Endothelial cell of umbilical vein (primary cell): ENCODE results near the gene LMF1. TPM values are rescaled to one million over a fixed set of nuclear protein-coding genes. Genes with fewer than 3 reads are reported as not detected.

Experiments
- BruUV-seq: library from RNA; stranded (reverse); fragments of 400-500 nt; replicated peaks from 2 replicates; lab custom pipeline; 2021; lab: Mats Ljungman, UMichigan
- CTCF ChIA-PET: fragments of 300-600, 350-600 bp; sonication (Branson Sonifier 250); formaldehyde crosslinking; loops from one replicate; lab custom pipeline; 2021; ENCODE audit warnings: antibody characterized with exemption, inconsistent platforms; lab: Charles Lee
- POLR2A ChIA-PET: fragments of 300-600, 350-600 bp; sonication (Branson Sonifier 250); formaldehyde crosslinking; loops from one replicate; lab custom pipeline; 2021; ENCODE audit warnings: antibody characterized with exemption, inconsistent platforms; lab: Charles Lee
- DNase-seq: peaks from one replicate; pipeline ENCODE4 v3.0.0-alpha.2; 2011; ENCODE audit warnings: low read depth, low spot score
- FAIRE-seq: peaks from 2 replicates; lab custom pipeline; 2011; peaks lifted over from hg19 to GRCh38; lab: Jason Lieb, UNC
- H2AFZ ChIP-seq: 2 replicates; pipeline ENCODE4 v1.6.0; 2012; ENCODE audit warnings: low read depth, low read length, control low read depth, inconsistent platforms
- H3K27ac ChIP-seq: 2 replicates; pipeline ENCODE4 v1.5.1; 2011; ENCODE audit warnings: low read depth, mild to moderate bottlenecking, control low read depth, low read length, moderate library complexity; ENCODE audit not compliant: insufficient read depth
- H3K27me3 ChIP-seq, 2 experiments: 2 replicates each; pipeline versions ENCODE4 v1.6.0 to v1.6.1; 2011; ENCODE audit warnings: low read length in 2 of 2, mixed read lengths in 1 of 2; ENCODE audit not compliant: control insufficient read depth in 2 of 2, insufficient read depth in 2 of 2
- H3K36me3 ChIP-seq, 2 experiments: 2 replicates in 1 of 2; 3 replicates in 1 of 2; pipeline ENCODE4 v1.5.1; 2011; ENCODE audit warnings: low read length in 2 of 2, mild to moderate bottlenecking in 1 of 2, moderate library complexity in 1 of 2; ENCODE audit not compliant: control insufficient read depth in 2 of 2, insufficient read depth in 2 of 2; ENCODE audit errors: extremely low read depth in 1 of 2
- H3K4me1 ChIP-seq: 3 replicates; pipeline ENCODE4 v1.5.1; 2011; ENCODE audit warnings: mild to moderate bottlenecking, low read length; ENCODE audit not compliant: control insufficient read depth, insufficient read depth; ENCODE audit errors: extremely low read depth
- H3K4me2 ChIP-seq: 2 replicates; pipeline ENCODE4 v1.6.1; 2011; ENCODE audit warnings: low read length, control low read depth, mixed read lengths; ENCODE audit not compliant: insufficient read depth
- H3K4me3 ChIP-seq, 3 experiments: fragments of 200-600 bp in 1 of 3; sonication (generic), shearing (Covaris generic) in 1 of 3; replicated peaks in 1 of 3; 2 replicates each; pipeline ENCODE4 v1.5.1; 2011 to 2016; ENCODE audit warnings: control low read depth in 3 of 3, low read length in 3 of 3, mild to moderate bottlenecking in 2 of 3, inconsistent platforms in 1 of 3, low read depth in 1 of 3, moderate library complexity in 1 of 3; ENCODE audit not compliant: insufficient read depth in 1 of 3
- H3K79me2 ChIP-seq: 2 replicates; pipeline ENCODE4 v1.6.0; 2012; ENCODE audit warnings: low read length, inconsistent platforms; ENCODE audit not compliant: control insufficient read depth, insufficient read depth
- H3K9ac ChIP-seq: replicated peaks from 2 replicates; pipeline ENCODE3; 2011; ENCODE audit warnings: low read length, control low read depth; ENCODE audit not compliant: insufficient read depth; ENCODE audit errors: extremely low read depth
- H3K9me1 ChIP-seq: replicated peaks from 3 replicates; pipeline ENCODE4 v1.6.0; 2011; ENCODE audit warnings: mild to moderate bottlenecking, low read length; ENCODE audit not compliant: control insufficient read depth, insufficient read depth; ENCODE audit errors: extremely low read depth
- H3K9me3 ChIP-seq: replicated peaks from 2 replicates; pipeline ENCODE4 v1.5.1; 2012; ENCODE audit warnings: low read length, inconsistent platforms; ENCODE audit not compliant: control insufficient read depth, insufficient read depth
- H4K20me1 ChIP-seq: replicated peaks from 2 replicates; pipeline ENCODE3; 2011; ENCODE audit warnings: mild to moderate bottlenecking, low read length; ENCODE audit not compliant: control insufficient read depth, insufficient read depth; ENCODE audit errors: extremely low read depth
- EZH2 ChIP-seq: IDR thresholded peaks from 2 replicates; pipeline ENCODE4 v1.6.1; 2012; ENCODE audit warnings: borderline replicate concordance, low read depth, mild to moderate bottlenecking, moderate library complexity, low read length, inconsistent platforms; ENCODE audit not compliant: severe bottlenecking
- FOS ChIP-seq: IDR thresholded peaks from 2 replicates; pipeline ENCODE4 v1.6.1; 2011; ENCODE audit warnings: mild to moderate bottlenecking, low read length, moderate library complexity, borderline replicate concordance; ENCODE audit not compliant: insufficient read depth
- GATA2 ChIP-seq: IDR thresholded peaks from 2 replicates; pipeline ENCODE4 v1.7.0; 2011; ENCODE audit warnings: low read depth, mild to moderate bottlenecking, moderate library complexity, mixed read lengths, low read length; ENCODE audit not compliant: insufficient read length, insufficient read depth
- JUN ChIP-seq: IDR thresholded peaks from 2 replicates; pipeline ENCODE4 v1.6.1; 2011; ENCODE audit warnings: borderline replicate concordance, low read depth; ENCODE audit not compliant: insufficient read length, insufficient read depth
- MYC ChIP-seq: IDR thresholded peaks from one replicate; pipeline ENCODE4 v1.6.1; 2011; ENCODE audit warnings: mild to moderate bottlenecking, low read depth, low read length
- POLR2A ChIP-seq: IDR thresholded peaks from 2 replicates; pipeline ENCODE4 v1.6.1; 2012; ENCODE audit warnings: low read depth, mild to moderate bottlenecking, control low read depth, low read length
- POLR2AphosphoS5 ChIP-seq: IDR thresholded peaks from 2 replicates; pipeline ENCODE4 v1.6.1; 2012; ENCODE audit warnings: low read depth, mild to moderate bottlenecking, control low read depth, low read length, moderate library complexity; ENCODE audit not compliant: insufficient read depth
- dilution Hi-C: fragments of 300-500 bp; cut with MboI; formaldehyde crosslinking; loops from one replicate; pipeline ENCODE4 v1.15.0; 2019; ENCODE audit warnings: low sequenced_read_pairs; ENCODE audit not compliant: extremely low pct_ligation_motif_present
- intact Hi-C: fragments of 100-400 bp; cut with micrococcal nuclease; formaldehyde crosslinking; loops from one replicate; pipeline ENCODE4 v1.10.0; 2022
- polyA plus RNA-seq, 4 experiments: library from polyadenylated mRNA; depleted of rRNA in 3 of 4; stranded (reverse) in 3 of 4; unstranded in 1 of 4; fragments of >200 nt; gene quantifications; 2 replicates each; pipeline versions ENCODE4 v1.2.1 to v1.2.3, GENCODE V29; 2011 to 2012; ENCODE audit warnings: missing spikeins in 1 of 4
- total RNA-seq: library from RNA; stranded (reverse); gene quantifications from 2 replicates; pipeline ENCODE4 v1.2.3, GENCODE V29; 2021
- TF ChIP-seq, protein P1 (sequence below), 2 donors: IDR thresholded peaks; 1 replicate in 1 of 2; 2 replicates in 1 of 2; pipeline ENCODE4 v1.5.1; 2011; ENCODE audit warnings: low read length in 2 of 2, mild to moderate bottlenecking in 2 of 2, moderate library complexity in 2 of 2, control low read depth in 1 of 2, inconsistent platforms in 1 of 2, low read depth in 1 of 2; ENCODE audit not compliant: insufficient read depth in 1 of 2; ENCODE audit errors: extremely low read depth in 1 of 2
- TF ChIP-seq, protein P2 (sequence below): IDR thresholded peaks from 2 replicates; pipeline ENCODE4 v1.6.1; 2011; ENCODE audit not compliant: insufficient read depth, insufficient read length

LMF1 gene
- total and polyA plus RNA-seq, 2 donors (not counting 3 experiments of a cell fraction or from before 2014, with no cell fraction given) = 17.8 TPM

DNA sequence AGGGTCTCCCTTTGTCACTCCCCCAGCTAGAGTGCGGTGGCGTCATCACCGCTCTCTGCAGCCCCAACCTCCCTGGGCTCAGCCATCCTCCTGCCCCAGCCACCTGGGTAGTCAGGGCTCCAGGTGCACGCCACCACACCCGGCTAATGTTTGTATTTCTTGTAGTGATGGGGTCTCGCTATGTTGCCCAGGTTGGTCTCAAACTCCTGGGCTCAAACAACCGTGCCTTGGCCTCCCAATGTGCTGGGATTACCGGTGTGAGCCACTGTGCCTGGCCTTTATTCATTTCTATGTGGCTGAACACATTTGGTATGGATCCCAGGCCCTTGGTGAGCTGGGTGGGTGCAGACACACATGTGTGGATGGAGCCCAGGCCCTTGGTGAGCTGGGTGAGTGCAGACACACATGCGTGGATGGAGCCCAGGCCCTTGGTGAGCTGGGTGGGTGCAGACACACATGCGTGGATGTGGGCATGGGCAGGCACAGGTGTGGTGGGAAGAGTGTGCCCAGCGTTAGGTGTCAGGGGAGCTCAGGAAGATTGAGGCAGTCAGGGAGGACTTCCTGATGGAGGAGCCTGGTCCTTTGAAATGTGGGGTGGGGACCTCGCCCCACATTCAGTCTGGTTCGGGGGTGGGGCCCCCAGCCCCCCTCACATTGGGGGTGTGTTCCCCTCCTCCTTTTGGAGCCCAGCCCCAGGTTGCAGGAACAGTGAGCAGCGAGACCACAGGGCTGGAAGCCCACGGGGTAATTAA is 47.8 kb upstream of the LMF1 start:
- DNase-seq (no peak), FAIRE-seq (no peak)
- TF ChIP-seq GATA2 (no peak), EZH2 (no peak), POLR2A (no peak), JUN (no peak), POLR2AphosphoS5 (no peak)
- H4K20me1 ChIP-seq = no peaks in the 10 kb centered on the region
- H3K9me3 ChIP-seq = no peaks in the 10 kb centered on the region
- H3K9me1 ChIP-seq = no peaks in the 10 kb centered on the region
- H3K27me3 ChIP-seq = no peaks in the 10 kb centered on the region
- dilution Hi-C loops = no loop called here
- no peak overlapping the region for H2AFZ ChIP-seq
- H3K9ac ChIP-seq = no peak overlapping the region
- ChIA-PET CTCF (interaction anchor here (0.5 kb wide), 1 partner anchor 37 kb away, joined by 3 read pairs; the partner anchor contains the start of gene SOX8), POLR2A (no interaction called here)
- no peaks in the 10 kb centered on the region for H3K36me3 ChIP-seq
- H3K4me2 ChIP-seq = no peak overlapping the region
- intact Hi-C loops = no loop called here
- H3K4me1 ChIP-seq = no peaks in the 10 kb centered on the region
- no peak overlapping the region for H3K4me3 ChIP-seq
- BruUV-seq = no TSS peak
- H3K79me2 ChIP-seq = no peaks in the 10 kb centered on the region
- no peak overlapping the region for H3K27ac ChIP-seq

DNA sequence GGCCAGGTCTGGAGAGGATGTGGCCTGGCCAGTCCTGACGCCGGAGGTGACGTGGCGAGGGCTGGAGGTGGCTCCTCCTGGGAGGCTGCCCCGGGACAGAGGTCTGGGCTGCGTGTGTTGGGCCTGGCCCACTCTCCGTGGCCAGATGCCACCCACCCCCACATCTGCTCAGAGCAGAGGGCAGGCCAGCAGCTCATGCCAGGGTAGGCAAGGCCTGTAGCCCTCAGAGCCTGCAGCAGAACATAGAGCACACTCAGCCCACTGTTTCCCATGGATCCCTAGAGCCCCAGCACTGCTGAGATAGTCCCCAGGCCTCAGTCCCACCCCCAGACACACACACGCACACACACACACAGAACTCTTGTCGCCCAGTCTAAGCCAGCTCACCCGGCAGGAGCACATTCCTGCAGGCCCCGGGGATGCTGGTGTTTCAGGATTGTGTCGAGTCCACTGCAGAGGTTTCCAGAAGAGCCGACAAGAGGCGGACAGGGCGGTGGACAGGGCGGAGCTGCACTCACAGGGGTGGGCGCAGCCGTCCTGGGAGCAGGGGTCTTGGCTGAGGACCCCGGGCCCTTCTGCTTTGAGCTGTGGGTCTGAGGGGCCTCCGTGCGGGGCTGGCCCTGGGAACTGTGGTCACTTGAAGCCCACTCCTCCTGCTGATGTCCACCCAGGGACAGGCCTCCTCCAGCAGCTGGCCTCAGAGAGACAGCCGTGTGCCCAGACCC is 44.1 kb upstream of the LMF1 start:
- no peak overlapping the region for H3K9ac ChIP-seq
- BruUV-seq = no TSS peak
- intact Hi-C loops (no loop called here), dilution Hi-C loops (no loop called here)
- no peaks in the 10 kb centered on the region for H3K4me1 ChIP-seq
- H3K9me3 ChIP-seq = no peaks in the 10 kb centered on the region
- H4K20me1 ChIP-seq = no peaks in the 10 kb centered on the region
- H3K9me1 ChIP-seq = no peaks in the 10 kb centered on the region
- DNase-seq (no peak), FAIRE-seq (no peak)
- TF ChIP-seq MYC (no peak), EZH2 (no peak), GATA2 (no peak), JUN (no peak), FOS (no peak), POLR2AphosphoS5 (no peak), POLR2A (no peak)
- TF ChIP-seq, protein P1, sequence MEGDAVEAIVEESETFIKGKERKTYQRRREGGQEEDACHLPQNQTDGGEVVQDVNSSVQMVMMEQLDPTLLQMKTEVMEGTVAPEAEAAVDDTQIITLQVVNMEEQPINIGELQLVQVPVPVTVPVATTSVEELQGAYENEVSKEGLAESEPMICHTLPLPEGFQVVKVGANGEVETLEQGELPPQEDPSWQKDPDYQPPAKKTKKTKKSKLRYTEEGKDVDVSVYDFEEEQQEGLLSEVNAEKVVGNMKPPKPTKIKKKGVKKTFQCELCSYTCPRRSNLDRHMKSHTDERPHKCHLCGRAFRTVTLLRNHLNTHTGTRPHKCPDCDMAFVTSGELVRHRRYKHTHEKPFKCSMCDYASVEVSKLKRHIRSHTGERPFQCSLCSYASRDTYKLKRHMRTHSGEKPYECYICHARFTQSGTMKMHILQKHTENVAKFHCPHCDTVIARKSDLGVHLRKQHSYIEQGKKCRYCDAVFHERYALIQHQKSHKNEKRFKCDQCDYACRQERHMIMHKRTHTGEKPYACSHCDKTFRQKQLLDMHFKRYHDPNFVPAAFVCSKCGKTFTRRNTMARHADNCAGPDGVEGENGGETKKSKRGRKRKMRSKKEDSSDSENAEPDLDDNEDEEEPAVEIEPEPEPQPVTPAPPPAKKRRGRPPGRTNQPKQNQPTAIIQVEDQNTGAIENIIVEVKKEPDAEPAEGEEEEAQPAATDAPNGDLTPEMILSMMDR (IDR thresholded peaks at IDR 0.05; ENCODE audit: extremely low read depth in 1 of 2, insufficient read depth in 1 of 2, low read depth in 1 of 2, low read length in 2 of 2) = no peak
- TF ChIP-seq, protein P2, sequence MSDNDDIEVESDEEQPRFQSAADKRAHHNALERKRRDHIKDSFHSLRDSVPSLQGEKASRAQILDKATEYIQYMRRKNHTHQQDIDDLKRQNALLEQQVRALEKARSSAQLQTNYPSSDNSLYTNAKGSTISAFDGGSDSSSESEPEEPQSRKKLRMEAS = no peak
- CTCF ChIA-PET = no interaction called here
- no peak overlapping the region for H2AFZ ChIP-seq
- no peaks in the 10 kb centered on the region for H3K27me3 ChIP-seq
- no peaks in the 10 kb centered on the region for H3K36me3 ChIP-seq
- H3K4me2 ChIP-seq = no peak overlapping the region
- POLR2A ChIA-PET = interaction anchor here (0.6 kb wide), 1 partner anchor 30 kb away, joined by 3 read pairs; no protein-coding TSS in a partner anchor
- H3K4me3 ChIP-seq = no peak overlapping the region
- H3K79me2 ChIP-seq = no peaks in the 10 kb centered on the region
- no peak overlapping the region for H3K27ac ChIP-seq
